ENCODE data around the gene FOXO4.

FOXO4 gene

DNA sequence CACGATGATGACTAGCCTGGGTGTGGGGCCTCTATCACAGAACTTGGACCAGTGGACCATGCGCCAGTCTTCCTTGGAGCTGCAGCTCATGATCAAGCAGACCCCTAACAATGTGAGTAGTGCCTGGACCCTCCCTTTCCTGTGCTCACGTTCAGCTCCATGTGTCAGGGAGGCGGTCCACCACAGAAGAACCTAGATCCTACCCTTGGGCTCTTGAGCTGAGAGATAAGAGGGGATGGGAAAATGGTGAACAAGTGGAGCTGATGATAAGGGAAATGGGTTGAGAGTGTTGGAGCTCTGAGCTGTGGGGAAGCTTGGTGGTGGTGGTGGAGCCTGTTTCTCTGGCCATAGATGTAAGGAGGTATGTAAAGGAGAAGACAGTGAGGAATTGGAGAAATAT lies 35.9 kb downstream of the FOXO4 start:
- H3K36me3 ChIP-seq (ENCODE audit: control insufficient read depth in 4 of 4, insufficient read depth in 4 of 4, low read length in 3 of 4) = peaks cover 17 to 90% (median 53%) of the 10 kb centered on the region in 4 experiments
- peak in 2 of 3 donors; percentile 41 to 58 for DNase-seq
- no peak overlapping the region for H3K4me3 ChIP-seq (ENCODE audit: control insufficient read depth in 1 of 7, extremely low read depth in 1 of 7, insufficient read depth in 4 of 7, low read depth in 2 of 7, low read length in 6 of 7)
- H3K27ac ChIP-seq (ENCODE audit: insufficient read depth in 1 of 2, low read depth in 1 of 2, low read length in 2 of 2, poor library complexity in 1 of 2, severe bottlenecking in 2 of 2) = no peak overlapping the region
- H3K4me1 ChIP-seq (ENCODE audit: control extremely low read depth in 1 of 4, control insufficient read depth in 4 of 4, insufficient read depth in 4 of 4, low read length in 3 of 4) = peaks cover 0 to 2% (median 0%) of the 10 kb centered on the region in 4 experiments
- H3K27me3 ChIP-seq (replicated peaks in 2 of 5; ENCODE audit: control insufficient read depth in 4 of 5, insufficient read depth in 5 of 5, low read length in 4 of 5) = peaks cover 0 to 3% (median 0%) of the 10 kb centered on the region in 5 experiments
- POLR2A ChIA-PET = no interaction called here
- 78% methylated on average over 3 of the region's 4 CpGs for WGBS (ENCODE audit: insufficient coverage)
- no peaks in the 10 kb centered on the region for H3K9me3 ChIP-seq (ENCODE audit: control extremely low read depth in 1 of 5, control insufficient read depth in 4 of 5, insufficient read depth in 2 of 5, low read depth in 1 of 5, low read length in 4 of 5)
- CTCF ChIA-PET = interaction anchor here (0.8 to 6.4 kb wide), 9 partner anchors 10 to 64 kb away, joined by 3 to 109 read pairs (median 4); partner anchors contain the start of genes CXorf65, MED12 and SNX12

DNA sequence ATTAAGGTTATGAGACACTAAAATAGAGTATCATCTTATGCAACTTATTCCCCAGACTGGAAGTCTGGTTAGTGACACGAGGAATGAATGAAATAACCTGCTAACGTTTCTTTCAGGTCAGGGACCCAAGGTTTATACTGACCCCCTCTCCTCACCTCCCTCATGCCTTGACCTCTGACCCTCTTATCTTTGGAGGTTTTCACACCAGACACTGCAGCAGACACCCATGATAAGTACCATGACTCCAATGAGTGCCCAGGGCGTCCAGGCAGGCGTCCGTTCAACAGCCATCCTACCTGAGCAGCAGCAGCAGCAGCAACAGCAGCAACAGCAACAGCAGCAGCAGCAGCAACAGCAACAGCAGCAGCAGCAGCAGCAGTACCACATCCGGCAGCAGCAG lies 44.8 kb downstream of the FOXO4 start:
- CTCF ChIA-PET = interaction anchor here (1.6 to 1.7 kb wide), 2 partner anchors 10 to 40 kb away, joined by 4 to 8 read pairs; no protein-coding TSS in a partner anchor
- POLR2A ChIA-PET = no interaction called here
- H3K36me3 ChIP-seq (ENCODE audit: control insufficient read depth in 4 of 4, insufficient read depth in 4 of 4, low read length in 3 of 4) = peaks cover 8 to 57% (median 32%) of the 10 kb centered on the region in 4 experiments

DNA sequence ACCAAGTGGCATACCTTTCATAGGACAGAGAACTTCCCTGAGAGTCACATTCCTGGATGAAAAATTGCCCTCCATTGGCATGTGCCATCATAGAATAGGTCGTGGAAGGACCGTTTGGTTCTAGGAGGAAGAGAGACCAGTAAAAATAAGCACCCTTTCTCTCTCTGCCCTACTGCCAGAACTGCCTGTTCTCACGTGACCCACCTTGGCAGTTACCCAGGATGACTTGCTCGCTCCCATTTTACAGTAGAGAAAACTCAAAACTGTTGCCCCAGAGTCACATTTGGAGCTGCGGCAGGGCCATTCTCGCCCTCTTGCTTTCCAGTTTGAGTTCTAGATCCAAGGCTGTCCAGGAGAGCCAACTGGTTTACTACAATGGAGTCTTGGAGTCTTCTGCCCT lies 47.9 kb downstream of the FOXO4 start:
- Histone ChIP-seq H3K4me3 (ENCODE audit: control insufficient read depth in 1 of 7, extremely low read depth in 1 of 7, insufficient read depth in 4 of 7, low read depth in 2 of 7, low read length in 6 of 7) (no peak overlapping the region), H3K4me1 (ENCODE audit: control extremely low read depth in 1 of 4, control insufficient read depth in 4 of 4, insufficient read depth in 4 of 4, low read length in 3 of 4) (peaks cover 6 to 35% (median 20%) of the 10 kb centered on the region in 4 experiments), H3K27me3 (replicated peaks in 2 of 5; ENCODE audit: control insufficient read depth in 4 of 5, insufficient read depth in 5 of 5, low read length in 4 of 5) (no peaks in the 10 kb centered on the region), H3K36me3 (ENCODE audit: control insufficient read depth in 4 of 4, insufficient read depth in 4 of 4, low read length in 3 of 4) (peaks cover 4 to 27% (median 15%) of the 10 kb centered on the region in 4 experiments), H3K27ac (ENCODE audit: insufficient read depth in 1 of 2, low read depth in 1 of 2, low read length in 2 of 2, poor library complexity in 1 of 2, severe bottlenecking in 2 of 2) (peak overlapping the region in 1 of 2 experiments; percentile 43), H3K9me3 (ENCODE audit: control extremely low read depth in 1 of 5, control insufficient read depth in 4 of 5, insufficient read depth in 2 of 5, low read depth in 1 of 5, low read length in 4 of 5) (no peaks in the 10 kb centered on the region)
- CTCF ChIA-PET = interaction anchor here (1.7 kb wide), 1 partner anchor 13 kb away, joined by 8 read pairs; no protein-coding TSS in a partner anchor
- 66% methylated on average over 6 of the region's 6 CpGs for WGBS (ENCODE audit: insufficient coverage)
- DNase-seq = no peak
- POLR2A ChIA-PET = no interaction called here

More for the DNA sequence above, 44.8 kb downstream of the FOXO4 start:
- Histone ChIP-seq H3K4me1 (ENCODE audit: control extremely low read depth in 1 of 4, control insufficient read depth in 4 of 4, insufficient read depth in 4 of 4, low read length in 3 of 4) (peaks cover 0 to 14% (median 2%) of the 10 kb centered on the region in 4 experiments), H3K9me3 (ENCODE audit: control extremely low read depth in 1 of 5, control insufficient read depth in 4 of 5, insufficient read depth in 2 of 5, low read depth in 1 of 5, low read length in 4 of 5) (no peaks in the 10 kb centered on the region), H3K27ac (ENCODE audit: insufficient read depth in 1 of 2, low read depth in 1 of 2, low read length in 2 of 2, poor library complexity in 1 of 2, severe bottlenecking in 2 of 2) (no peak overlapping the region), H3K4me3 (ENCODE audit: control insufficient read depth in 1 of 7, extremely low read depth in 1 of 7, insufficient read depth in 4 of 7, low read depth in 2 of 7, low read length in 6 of 7) (no peak overlapping the region), H3K27me3 (replicated peaks in 2 of 5; ENCODE audit: control insufficient read depth in 4 of 5, insufficient read depth in 5 of 5, low read length in 4 of 5) (no peaks in the 10 kb centered on the region)
- WGBS (ENCODE audit: insufficient coverage) = 73% methylated on average over 6 of the region's 6 CpGs
- no peak for DNase-seq

DNA sequence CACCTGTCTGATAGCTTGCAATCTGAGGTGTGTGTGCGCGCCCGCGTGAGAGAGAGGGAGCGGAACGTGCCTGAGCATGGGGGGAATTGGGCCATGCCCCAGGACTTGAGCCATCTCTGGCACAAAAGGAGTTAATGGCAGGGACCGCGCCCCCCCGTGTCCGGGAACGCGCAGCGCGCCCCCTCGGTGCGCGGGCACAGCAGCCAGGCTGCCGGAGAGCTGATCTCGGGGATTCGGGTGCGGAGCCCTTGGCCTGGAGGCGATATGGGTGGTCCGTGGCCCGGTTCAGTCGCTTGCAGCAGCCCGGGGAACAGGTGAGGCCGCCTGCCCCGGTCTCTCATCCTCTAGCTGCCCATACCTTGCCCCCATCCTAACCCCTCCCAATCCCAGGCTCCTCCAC lies 49.0 kb downstream of the FOXO4 start, which contains the start of gene NLGN3:
Gene NLGN3 (plus strand): TSS at position 191 of the 400 bp plus-strand sequence. CDS start 2,909 bp downstream, outside the sequence.
- DNase-seq = peak in 1 of 3 donors; percentile 9
- WGBS (ENCODE audit: insufficient coverage) = 41% methylated on average over 23 of the region's 28 CpGs
- no peaks in the 10 kb centered on the region for H3K27me3 ChIP-seq (replicated peaks in 2 of 5; ENCODE audit: control insufficient read depth in 4 of 5, insufficient read depth in 5 of 5, low read length in 4 of 5)
- peak within 1 kb of the TSS in 3 of 7 experiments; percentile 19 to 49 (median 48) for H3K4me3 ChIP-seq (ENCODE audit: control insufficient read depth in 1 of 7, extremely low read depth in 1 of 7, insufficient read depth in 4 of 7, low read depth in 2 of 7, low read length in 6 of 7)
- ChIA-PET CTCF (interaction anchor here (1.7 kb wide), 1 partner anchor 15 kb away, joined by 8 read pairs; no protein-coding TSS in a partner anchor), POLR2A (no interaction called here)
- peaks cover 0 to 18% (median 11%) of the 10 kb centered on the region in 4 experiments for H3K36me3 ChIP-seq (ENCODE audit: control insufficient read depth in 4 of 4, insufficient read depth in 4 of 4, low read length in 3 of 4)
- H3K27ac ChIP-seq (ENCODE audit: insufficient read depth in 1 of 2, low read depth in 1 of 2, low read length in 2 of 2, poor library complexity in 1 of 2, severe bottlenecking in 2 of 2) = no peak within 1 kb of the TSS
- no peaks in the 10 kb centered on the region for H3K9me3 ChIP-seq (ENCODE audit: control extremely low read depth in 1 of 5, control insufficient read depth in 4 of 5, insufficient read depth in 2 of 5, low read depth in 1 of 5, low read length in 4 of 5)
- H3K4me1 ChIP-seq (ENCODE audit: control extremely low read depth in 1 of 4, control insufficient read depth in 4 of 4, insufficient read depth in 4 of 4, low read length in 3 of 4) = peaks cover 6 to 35% (median 20%) of the 10 kb centered on the region in 4 experiments

DNA sequence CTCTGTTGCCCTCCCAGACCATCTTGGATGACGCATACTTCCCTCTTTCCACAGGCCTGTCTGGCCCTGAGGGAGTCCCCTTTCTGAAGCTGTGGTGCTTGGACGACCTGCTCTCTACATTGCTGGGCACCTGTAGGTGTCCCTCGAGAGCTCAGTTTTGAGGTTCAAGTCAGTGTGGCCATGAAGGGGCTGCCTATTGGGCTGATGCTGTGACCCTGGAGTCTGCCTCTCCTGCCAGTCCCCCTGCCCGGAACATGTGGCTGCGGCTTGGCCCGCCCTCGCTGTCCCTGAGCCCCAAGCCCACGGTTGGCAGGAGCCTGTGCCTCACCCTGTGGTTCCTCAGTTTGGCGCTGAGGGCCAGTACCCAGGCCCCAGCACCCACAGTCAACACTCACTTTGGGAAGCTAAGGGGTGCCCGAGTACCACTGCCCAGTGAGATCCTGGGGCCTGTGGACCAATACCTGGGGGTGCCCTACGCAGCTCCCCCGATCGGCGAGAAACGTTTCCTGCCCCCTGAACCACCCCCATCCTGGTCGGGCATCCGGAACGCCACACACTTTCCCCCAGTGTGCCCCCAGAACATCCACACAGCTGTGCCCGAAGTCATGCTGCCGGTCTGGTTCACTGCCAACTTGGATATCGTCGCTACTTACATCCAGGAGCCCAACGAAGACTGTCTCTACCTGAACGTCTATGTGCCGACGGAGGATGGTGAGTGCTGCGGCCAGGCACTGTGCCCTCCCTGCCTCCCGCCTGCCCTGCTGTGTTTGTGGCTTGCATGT lies 52.0 kb downstream of the FOXO4 start:
- Histone ChIP-seq H3K4me1 (ENCODE audit: control extremely low read depth in 1 of 4, control insufficient read depth in 4 of 4, insufficient read depth in 4 of 4, low read length in 3 of 4) (peaks cover 6 to 35% (median 20%) of the 10 kb centered on the region in 4 experiments), H3K36me3 (ENCODE audit: control insufficient read depth in 4 of 4, insufficient read depth in 4 of 4, low read length in 3 of 4) (peaks cover 0 to 2% (median 0%) of the 10 kb centered on the region in 4 experiments), H3K27me3 (replicated peaks in 2 of 5; ENCODE audit: control insufficient read depth in 4 of 5, insufficient read depth in 5 of 5, low read length in 4 of 5) (peaks cover 0 to 3% (median 0%) of the 10 kb centered on the region in 5 experiments), H3K27ac (ENCODE audit: insufficient read depth in 1 of 2, low read depth in 1 of 2, low read length in 2 of 2, poor library complexity in 1 of 2, severe bottlenecking in 2 of 2) (no peak overlapping the region), H3K9me3 (ENCODE audit: control extremely low read depth in 1 of 5, control insufficient read depth in 4 of 5, insufficient read depth in 2 of 5, low read depth in 1 of 5, low read length in 4 of 5) (no peaks in the 10 kb centered on the region), H3K4me3 (ENCODE audit: control insufficient read depth in 1 of 7, extremely low read depth in 1 of 7, insufficient read depth in 4 of 7, low read depth in 2 of 7, low read length in 6 of 7) (no peak overlapping the region)
- ChIA-PET CTCF (interaction anchor here (1.4 kb wide), 1 partner anchor 18 kb away, joined by 3 read pairs; no protein-coding TSS in a partner anchor), POLR2A (no interaction called here)
- WGBS (ENCODE audit: insufficient coverage) = 88% methylated on average over 23 of the region's 28 CpGs
- DNase-seq = peak in 2 of 3 donors; percentile 33 to 45

DNA sequence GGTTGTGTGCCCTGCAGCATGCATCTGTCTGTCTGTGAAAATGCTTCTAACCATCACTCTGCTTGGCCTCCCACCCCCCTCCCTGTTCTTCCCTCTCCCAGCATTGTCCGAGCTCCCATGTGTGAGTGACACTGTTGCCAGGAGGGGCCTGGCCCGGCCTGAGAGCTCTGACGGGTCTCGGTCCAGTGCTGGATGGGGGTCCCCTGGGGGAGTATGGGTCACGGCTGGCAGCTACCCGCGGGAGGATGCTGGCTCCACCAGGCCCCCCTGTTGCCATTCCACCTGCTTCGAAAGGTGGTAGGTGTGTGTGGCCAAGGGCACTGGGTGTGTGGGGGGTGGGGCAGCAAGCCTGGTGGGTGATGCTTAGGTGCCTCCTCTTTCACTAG lies 52.6 kb downstream of the FOXO4 start:
- H3K4me1 ChIP-seq (ENCODE audit: control extremely low read depth in 1 of 4, control insufficient read depth in 4 of 4, insufficient read depth in 4 of 4, low read length in 3 of 4) = peaks cover 6 to 33% (median 20%) of the 10 kb centered on the region in 4 experiments
- CTCF ChIA-PET = no interaction called here
- H3K27me3 ChIP-seq (replicated peaks in 2 of 5; ENCODE audit: control insufficient read depth in 4 of 5, insufficient read depth in 5 of 5, low read length in 4 of 5) = peaks cover 0 to 6% (median 0%) of the 10 kb centered on the region in 5 experiments
- no peaks in the 10 kb centered on the region for H3K9me3 ChIP-seq (ENCODE audit: control extremely low read depth in 1 of 5, control insufficient read depth in 4 of 5, insufficient read depth in 2 of 5, low read depth in 1 of 5, low read length in 4 of 5)
- no peak overlapping the region for H3K4me3 ChIP-seq (ENCODE audit: control insufficient read depth in 1 of 7, extremely low read depth in 1 of 7, insufficient read depth in 4 of 7, low read depth in 2 of 7, low read length in 6 of 7)
- no peak overlapping the region for H3K27ac ChIP-seq (ENCODE audit: insufficient read depth in 1 of 2, low read depth in 1 of 2, low read length in 2 of 2, poor library complexity in 1 of 2, severe bottlenecking in 2 of 2)
- DNase-seq = no peak
- POLR2A ChIA-PET = no interaction called here
- whole genome bisulfite sequencing (ENCODE audit: insufficient coverage) = 60% methylated on average over 1 of the region's 8 CpGs
- peaks cover 0 to 2% (median 0%) of the 10 kb centered on the region in 4 experiments for H3K36me3 ChIP-seq (ENCODE audit: control insufficient read depth in 4 of 4, insufficient read depth in 4 of 4, low read length in 3 of 4)

DNA sequence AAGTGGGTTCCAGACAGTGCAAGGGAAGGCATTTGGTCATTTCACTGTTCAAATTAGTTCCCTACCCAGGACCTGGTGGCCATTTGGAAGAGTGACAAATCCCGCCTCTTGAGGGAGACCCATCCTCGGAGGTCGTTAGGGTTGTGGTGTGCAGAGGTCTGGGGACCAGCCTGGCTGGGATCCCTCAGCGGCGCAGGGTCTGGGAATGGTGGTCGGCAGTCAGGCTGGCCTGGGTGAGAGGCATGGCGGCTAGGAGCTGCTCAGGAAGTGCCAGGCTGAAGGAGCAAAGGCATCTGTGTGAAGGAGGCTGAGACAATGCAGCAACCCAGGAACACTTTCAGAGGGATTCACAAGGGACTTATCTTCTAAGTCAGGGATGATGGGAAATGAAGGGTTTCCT lies 55.7 kb downstream of the FOXO4 start:
- no peak overlapping the region for H3K27ac ChIP-seq (ENCODE audit: insufficient read depth in 1 of 2, low read depth in 1 of 2, low read length in 2 of 2, poor library complexity in 1 of 2, severe bottlenecking in 2 of 2)
- H3K36me3 ChIP-seq (ENCODE audit: control insufficient read depth in 4 of 4, insufficient read depth in 4 of 4, low read length in 3 of 4) = no peaks in the 10 kb centered on the region
- H3K4me3 ChIP-seq (ENCODE audit: control insufficient read depth in 1 of 7, extremely low read depth in 1 of 7, insufficient read depth in 4 of 7, low read depth in 2 of 7, low read length in 6 of 7) = no peak overlapping the region
- 94% methylated on average over 7 of the region's 7 CpGs for WGBS (ENCODE audit: insufficient coverage)
- no peak for DNase-seq
- CTCF ChIA-PET = interaction anchor here (0.6 kb wide), 1 partner anchor 9 kb away, joined by 3 read pairs; no protein-coding TSS in a partner anchor
- H3K4me1 ChIP-seq (ENCODE audit: control extremely low read depth in 1 of 4, control insufficient read depth in 4 of 4, insufficient read depth in 4 of 4, low read length in 3 of 4) = peaks cover 4 to 25% (median 20%) of the 10 kb centered on the region in 4 experiments
- H3K27me3 ChIP-seq (replicated peaks in 2 of 5; ENCODE audit: control insufficient read depth in 4 of 5, insufficient read depth in 5 of 5, low read length in 4 of 5) = peaks cover 0 to 6% (median 0%) of the 10 kb centered on the region in 5 experiments
- POLR2A ChIA-PET = no interaction called here
- H3K9me3 ChIP-seq (ENCODE audit: control extremely low read depth in 1 of 5, control insufficient read depth in 4 of 5, insufficient read depth in 2 of 5, low read depth in 1 of 5, low read length in 4 of 5) = no peaks in the 10 kb centered on the region
